Measurements from ENCODE around the gene SH3D19. TPM values are rescaled to one million over a fixed set of nuclear protein-coding genes. Genes with fewer than 3 reads are reported as not detected.

SH3D19 gene
- total RNA-seq, 4 donors from 2014 or later: 269 to 357 (median 314) TPM

DNA sequence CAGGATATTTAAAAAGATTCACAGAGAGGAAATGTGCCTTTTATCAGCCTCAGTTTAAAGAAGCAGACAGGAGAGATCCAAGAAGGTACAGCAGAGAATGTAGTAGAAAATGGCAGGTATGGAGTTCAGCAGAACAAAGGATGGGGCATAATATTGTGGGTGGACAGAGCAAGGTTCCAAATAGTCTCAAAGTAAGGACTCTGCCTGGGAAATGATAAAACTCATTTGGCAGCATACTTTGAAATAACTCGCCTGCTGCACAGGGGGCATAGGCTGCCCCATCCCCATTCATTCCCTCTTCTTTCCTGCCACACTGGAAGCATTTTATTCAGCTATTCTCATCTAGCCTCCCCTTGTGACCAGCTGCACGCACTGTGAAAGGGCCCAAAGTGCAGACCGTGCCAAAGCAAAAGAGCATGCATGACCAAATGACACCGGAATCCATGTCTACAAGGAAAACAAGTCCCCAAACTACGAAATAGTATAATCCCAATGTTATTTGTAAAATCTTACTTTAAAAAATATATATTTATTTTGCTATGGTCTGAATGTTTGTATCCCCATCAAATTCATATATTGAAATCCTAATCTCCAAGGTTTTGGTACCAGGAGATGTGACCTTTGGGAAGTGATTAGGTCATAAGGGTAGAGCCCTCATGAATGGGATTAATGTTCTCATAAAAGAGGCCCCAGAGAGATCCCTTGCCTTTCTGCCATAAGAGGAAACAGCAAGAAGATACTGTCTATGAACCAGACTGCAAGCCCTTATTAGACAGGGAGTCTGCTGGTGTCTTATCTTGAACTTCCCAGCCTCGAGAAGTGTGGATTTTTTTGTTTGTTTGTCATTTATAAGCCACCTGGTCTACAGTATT lies 125.8 kb downstream of the SH3D19 start:
- TF ChIP-seq, protein P1, sequence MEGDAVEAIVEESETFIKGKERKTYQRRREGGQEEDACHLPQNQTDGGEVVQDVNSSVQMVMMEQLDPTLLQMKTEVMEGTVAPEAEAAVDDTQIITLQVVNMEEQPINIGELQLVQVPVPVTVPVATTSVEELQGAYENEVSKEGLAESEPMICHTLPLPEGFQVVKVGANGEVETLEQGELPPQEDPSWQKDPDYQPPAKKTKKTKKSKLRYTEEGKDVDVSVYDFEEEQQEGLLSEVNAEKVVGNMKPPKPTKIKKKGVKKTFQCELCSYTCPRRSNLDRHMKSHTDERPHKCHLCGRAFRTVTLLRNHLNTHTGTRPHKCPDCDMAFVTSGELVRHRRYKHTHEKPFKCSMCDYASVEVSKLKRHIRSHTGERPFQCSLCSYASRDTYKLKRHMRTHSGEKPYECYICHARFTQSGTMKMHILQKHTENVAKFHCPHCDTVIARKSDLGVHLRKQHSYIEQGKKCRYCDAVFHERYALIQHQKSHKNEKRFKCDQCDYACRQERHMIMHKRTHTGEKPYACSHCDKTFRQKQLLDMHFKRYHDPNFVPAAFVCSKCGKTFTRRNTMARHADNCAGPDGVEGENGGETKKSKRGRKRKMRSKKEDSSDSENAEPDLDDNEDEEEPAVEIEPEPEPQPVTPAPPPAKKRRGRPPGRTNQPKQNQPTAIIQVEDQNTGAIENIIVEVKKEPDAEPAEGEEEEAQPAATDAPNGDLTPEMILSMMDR (IDR thresholded peaks at IDR 0.05; ENCODE audit: low read depth): no peak

DNA sequence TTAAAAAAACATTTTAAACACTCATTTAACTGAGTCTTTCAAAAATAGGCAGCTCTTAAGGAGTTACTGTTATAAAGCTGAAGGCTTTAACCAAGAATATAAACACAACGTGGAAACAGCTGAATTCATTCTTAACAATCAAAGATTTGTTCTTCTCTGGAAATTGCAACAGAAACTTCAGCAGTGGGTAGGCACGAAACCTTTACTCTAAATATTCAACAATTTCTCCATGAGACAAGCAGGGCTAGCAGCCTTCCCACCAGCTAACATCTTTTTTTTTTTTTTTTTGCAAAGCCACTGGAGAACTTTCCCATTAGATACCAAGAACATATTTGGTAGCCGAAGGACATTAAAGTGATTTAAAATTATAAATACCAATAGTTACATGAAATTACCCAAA lies 126.7 kb downstream of the SH3D19 start:
- TF ChIP-seq, protein P1 (IDR thresholded peaks at IDR 0.05; ENCODE audit: low read depth): no peak

DNA sequence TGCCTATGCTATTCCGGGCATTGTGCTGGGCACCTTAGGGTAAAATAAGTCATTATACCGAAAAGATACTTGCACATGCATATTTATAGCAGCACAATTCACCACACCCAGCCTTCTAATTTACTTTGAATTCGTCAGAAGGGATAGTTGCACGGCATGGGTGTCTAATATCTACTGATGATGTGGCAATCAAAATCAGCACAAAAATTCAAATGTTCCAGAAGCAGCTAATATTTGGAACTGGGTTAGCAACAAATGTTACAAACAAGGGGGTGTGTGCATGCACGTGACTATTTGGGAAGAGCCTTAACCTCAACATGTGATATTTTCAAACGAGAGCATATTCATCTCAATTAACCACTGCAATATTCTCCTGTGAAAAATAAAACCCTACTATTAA lies 128.2 kb downstream of the SH3D19 start:
- TF ChIP-seq, protein P1 (IDR thresholded peaks at IDR 0.05; ENCODE audit: low read depth): no peak

DNA sequence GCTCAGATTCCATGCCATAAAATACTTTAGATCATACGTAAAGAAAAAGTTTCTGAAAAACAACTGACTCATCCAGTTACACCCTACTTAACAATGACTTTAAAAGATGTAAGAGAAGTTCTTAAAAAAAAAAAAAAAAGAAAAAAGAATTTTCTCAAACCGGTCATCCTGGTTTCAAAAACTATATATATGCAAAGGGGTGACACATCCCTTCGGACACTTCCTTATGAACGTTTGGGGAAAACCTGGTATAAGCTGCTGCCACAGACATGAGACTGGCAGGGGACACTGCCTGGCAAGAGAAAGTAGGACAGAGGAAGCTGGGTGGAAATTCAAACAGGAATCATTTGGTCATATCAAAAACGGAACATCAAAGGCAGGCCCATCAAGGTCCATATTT lies 129.6 kb downstream of the SH3D19 start:
- TF ChIP-seq, protein P1 (IDR thresholded peaks at IDR 0.05; ENCODE audit: low read depth): no peak

DNA sequence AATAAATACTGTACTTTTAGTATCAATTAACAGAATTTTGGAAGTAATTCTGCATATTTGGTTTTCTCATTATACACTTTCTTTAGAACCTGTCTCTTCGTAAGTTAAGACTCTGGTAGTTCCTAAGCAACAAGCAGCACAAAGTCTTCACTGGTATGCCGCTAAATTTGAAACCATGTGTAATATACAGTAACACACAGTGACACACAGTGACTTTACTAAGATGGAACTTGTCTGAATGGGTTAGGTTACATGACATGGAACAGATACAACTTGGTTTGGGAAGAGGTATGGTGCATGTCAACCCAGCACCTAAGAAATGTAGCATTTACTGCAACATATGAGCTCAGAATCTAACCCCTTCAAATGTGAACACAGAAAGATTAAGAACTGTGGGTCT lies 132.0 kb downstream of the SH3D19 start:
- TF ChIP-seq, protein P1 (IDR thresholded peaks at IDR 0.05; ENCODE audit: low read depth): no peak

DNA sequence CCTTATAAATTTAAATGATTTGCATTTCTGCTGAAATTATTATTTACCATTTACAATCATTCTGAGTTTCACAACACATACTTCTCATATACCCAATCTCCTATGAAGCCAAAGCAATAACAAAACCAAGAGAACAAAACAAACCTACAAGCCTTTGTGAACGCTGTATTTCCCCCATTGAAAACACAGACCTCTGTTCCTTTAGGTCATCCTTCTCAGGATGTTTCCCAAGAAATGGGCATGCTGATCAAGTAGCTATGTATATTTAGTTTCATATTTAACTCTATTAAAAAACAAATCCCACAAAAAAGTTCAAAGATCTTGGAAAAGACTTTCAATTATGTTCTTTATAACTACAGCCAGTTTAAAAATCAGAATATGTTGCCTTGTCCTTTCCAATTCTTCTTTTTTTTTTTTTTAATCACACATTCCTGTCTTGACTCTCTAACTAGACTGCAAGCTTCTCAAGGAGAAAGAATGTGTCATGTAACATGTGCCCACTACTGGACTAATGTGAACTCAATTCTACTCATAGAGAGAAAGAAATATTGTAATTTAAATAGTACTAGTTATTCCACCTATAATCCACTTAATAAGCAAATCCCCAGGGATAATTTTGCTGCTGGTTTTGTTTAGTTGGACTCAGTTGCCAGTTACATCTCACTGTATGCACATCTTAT lies 132.7 kb downstream of the SH3D19 start:
- TF ChIP-seq, protein P1 (IDR thresholded peaks at IDR 0.05; ENCODE audit: low read depth): no peak
